Thoracic aorta (tissue), 2 donors: Measurements from ENCODE around the gene GNAZ. TPM values are rescaled to one million over a fixed set of nuclear protein-coding genes. Genes with fewer than 3 reads are reported as not detected.

ENCODE experiments used
- ATAC-seq: fragments of 150-250 bp; one replicate; pipeline ENCODE4 v1.8.0; 2017; ENCODE audit warnings: low read depth; ENCODE audit not compliant: insufficient number of reproducible peaks, low FRiP score
- DNase-seq: peaks from one replicate; pipeline ENCODE4 v3.0.0-alpha.2; 2020; ENCODE audit warnings: low spot score
- H3K27ac ChIP-seq, 2 donors: fragments of 200-600 bp; sonication (generic); 1 replicate in 1 of 2; 2 replicates in 1 of 2; pipeline ENCODE4 v1.5.1; 2016; ENCODE audit warnings: mild to moderate bottlenecking in 2 of 2, moderate library complexity in 2 of 2
- H3K27me3 ChIP-seq: fragments of 200-600 bp; sonication (generic); replicated peaks from 2 replicates; pipeline ENCODE4 v1.6.0; 2016; ENCODE audit warnings: mild to moderate bottlenecking; ENCODE audit not compliant: insufficient read depth
- H3K36me3 ChIP-seq: fragments of 200-600 bp; sonication (generic); one replicate; pipeline ENCODE4 v1.5.1; 2016
- H3K4me1 ChIP-seq, 2 donors: fragments of 200-600 bp; sonication (generic); 1 replicate in 1 of 2; 2 replicates in 1 of 2; pipeline versions ENCODE4 v1.5.1 to v1.6.0; 2016; ENCODE audit warnings: low read depth in 2 of 2, mild to moderate bottlenecking in 1 of 2; ENCODE audit not compliant: control insufficient read depth in 1 of 2
- H3K4me3 ChIP-seq: fragments of 200-600 bp; sonication (generic); 2 replicates; pipeline ENCODE4 v1.5.1; 2016; ENCODE audit warnings: mild to moderate bottlenecking
- H3K9me3 ChIP-seq: fragments of 200-600 bp; sonication (generic); 2 replicates; pipeline ENCODE4 v1.5.1; 2016
- CTCF ChIP-seq: fragments of 200-600 bp; sonication (generic); IDR thresholded peaks from one replicate; pipeline ENCODE4 v1.5.1; 2019; ENCODE audit warnings: antibody characterized with exemption
- total RNA-seq, 2 donors: library from RNA; depleted of rRNA; stranded (reverse); fragments of >200 nt; gene quantifications; one replicate each; pipeline versions ENCODE4 v1.1.0 to v1.2.3, GENCODE V29; 2016

The GNAZ gene
- total RNA-seq, 2 donors from 2014 or later: 3.9 to 5.4 TPM

GRCh38 chr22:23127055-23127756 lies 56.9 kb downstream of the GNAZ start:
- Histone ChIP-seq H3K4me1 (peaks cover 0 to 7% of the 10 kb centered on the region in 2 donors), H3K9me3 (no peaks in the 10 kb centered on the region), H3K27ac (no peak overlapping the region), H3K27me3 (no peaks in the 10 kb centered on the region), H3K4me3 (no peak overlapping the region), H3K36me3 (no peaks in the 10 kb centered on the region)
- no peak for TF ChIP-seq CTCF
- ATAC-seq (no peak), DNase-seq (no peak)

- Histone ChIP-seq H3K4me3 (no peak overlapping the region), H3K9me3 (no peaks in the 10 kb centered on the region), H3K4me1 (peaks cover 0 to 7% of the 10 kb centered on the region in 2 donors), H3K36me3 (no peaks in the 10 kb centered on the region), H3K27ac (no peak overlapping the region), H3K27me3 (no peaks in the 10 kb centered on the region)
- no peak for TF ChIP-seq CTCF
- no peak for ATAC-seq
- no peak for DNase-seq
These were observed 57.5 kb downstream of the GNAZ start for GRCh38 chr22:23127788-23128187.

- ATAC-seq: peak; percentile 75
- H3K27me3 ChIP-seq: no peaks in the 10 kb centered on the region
- DNase-seq: peak; percentile 21
- peak; percentile 75 for TF ChIP-seq CTCF
- H3K36me3 ChIP-seq: no peaks in the 10 kb centered on the region
- H3K9me3 ChIP-seq: no peaks in the 10 kb centered on the region
- H3K4me3 ChIP-seq: no peak overlapping the region
- H3K27ac ChIP-seq: no peak overlapping the region
- H3K4me1 ChIP-seq: peaks cover 0 to 7% of the 10 kb centered on the region in 2 donors
These were observed 58.2 kb downstream of the GNAZ start for GRCh38 chr22:23128269-23129108.

- no peak for TF ChIP-seq CTCF
- no peak for DNase-seq
- Histone ChIP-seq H3K4me1 (peaks cover 0 to 7% of the 10 kb centered on the region in 2 donors), H3K27me3 (no peaks in the 10 kb centered on the region), H3K27ac (no peak overlapping the region), H3K36me3 (no peaks in the 10 kb centered on the region), H3K4me3 (no peak overlapping the region), H3K9me3 (no peaks in the 10 kb centered on the region)
- ATAC-seq: no peak
These were observed 58.8 kb downstream of the GNAZ start for GRCh38 chr22:23129149-23129548.

GRCh38 chr22:23130697-23131096 lies 60.4 kb downstream of the GNAZ start:
- Histone ChIP-seq H3K27me3 (no peaks in the 10 kb centered on the region), H3K36me3 (no peaks in the 10 kb centered on the region), H3K4me1 (peaks cover 0 to 7% of the 10 kb centered on the region in 2 donors), H3K4me3 (no peak overlapping the region), H3K9me3 (no peaks in the 10 kb centered on the region), H3K27ac (no peak overlapping the region)
- no peak for DNase-seq
- no peak for TF ChIP-seq CTCF
- ATAC-seq: no peak
